NCI-H524 (cell line): ENCODE results near the gene COMMD1.
"Not testable (repeated sequence)": the region's sequence is repeated elsewhere in the genome, so short reads cannot be mapped to it uniquely, and the experiment has no call there.

Source experiments
- DNase-seq, 2 experiments: peaks; one replicate each; lab custom pipeline; 2025; lab: John Stamatoyannopoulos, UW

The COMMD1 gene

DNA sequence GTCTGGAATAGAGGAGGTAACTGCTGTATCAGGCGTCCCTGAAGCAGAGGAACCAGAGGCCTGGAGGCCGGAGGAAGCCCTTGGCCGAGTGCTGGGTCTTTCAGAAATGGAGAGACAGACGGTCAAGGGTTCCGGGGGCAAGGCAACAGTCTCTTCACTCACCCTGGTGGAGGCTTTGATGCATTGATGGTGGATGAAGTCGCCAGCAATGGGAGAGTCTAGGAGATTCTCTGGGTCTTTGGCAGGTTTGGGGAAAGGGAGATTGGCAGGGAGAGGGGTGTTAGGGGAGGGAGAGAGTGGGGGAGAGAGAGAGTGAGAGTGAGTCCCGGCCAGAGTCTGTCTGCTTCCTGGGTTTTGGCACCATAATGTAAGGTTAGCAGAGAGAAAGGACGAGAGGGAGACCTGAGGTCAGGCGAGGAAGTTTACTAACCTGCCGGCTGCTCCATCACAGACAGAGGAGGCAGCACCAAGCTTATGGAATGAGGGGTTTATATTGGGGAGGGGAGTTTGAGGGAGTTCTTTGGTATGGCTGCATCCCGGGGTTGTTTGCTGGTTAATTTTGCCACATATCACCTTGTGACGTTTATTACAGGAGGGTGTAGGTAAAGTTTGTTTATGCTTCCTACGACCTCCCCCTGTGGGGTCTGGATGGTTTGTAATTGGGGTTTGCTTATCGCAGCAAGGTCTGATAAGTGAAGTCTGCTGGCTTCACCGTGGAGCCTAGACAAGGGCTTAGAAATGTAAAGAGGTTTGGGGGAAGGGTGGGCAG lies 19.6 kb downstream of the COMMD1 start:
- DNase-seq, result no peak

DNA sequence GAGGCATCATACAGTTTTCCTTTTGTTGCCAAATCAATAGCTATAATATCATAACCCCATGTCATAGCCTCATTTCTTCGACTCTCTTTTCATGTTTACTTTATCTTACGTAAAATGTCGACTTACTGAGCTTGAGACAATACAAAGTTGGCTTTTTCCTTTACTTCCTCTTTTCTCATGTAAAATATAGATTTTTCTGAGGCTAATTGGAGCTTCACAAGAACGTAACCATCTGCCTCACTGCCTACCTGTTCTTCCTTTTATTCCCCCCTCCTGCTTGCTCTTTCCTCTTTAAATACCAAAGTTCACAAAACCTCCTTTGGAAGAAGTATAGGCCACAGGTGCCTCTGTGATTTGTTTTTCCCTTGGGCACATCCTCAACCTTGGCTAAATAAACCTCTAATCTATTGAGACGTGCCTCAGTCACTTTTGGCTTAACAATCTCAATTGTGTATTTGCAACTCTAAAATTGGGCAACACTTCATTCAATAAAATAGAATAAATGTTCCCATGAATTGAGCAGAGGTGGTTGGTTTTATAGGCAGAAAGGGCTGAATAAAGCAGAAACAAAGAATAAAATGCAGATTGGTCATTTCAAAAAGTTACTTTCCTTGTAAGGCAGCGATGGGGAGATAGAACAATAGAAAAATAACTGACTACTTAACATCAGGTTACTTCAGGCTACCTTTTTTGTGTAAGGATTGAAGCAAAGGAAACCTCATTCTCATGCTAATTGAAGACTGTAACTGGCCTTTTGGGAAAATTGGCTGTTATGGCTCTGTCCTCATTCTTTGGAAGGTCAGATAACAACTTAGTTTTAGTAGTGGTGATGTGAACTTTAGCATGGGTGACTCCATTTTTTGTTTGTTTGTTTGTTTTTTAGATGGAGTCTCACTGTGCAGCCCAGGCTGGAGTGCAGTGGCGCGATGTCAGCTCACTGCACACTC lies 21.3 kb downstream of the COMMD1 start:
- DNase-seq, result no peak

DNA sequence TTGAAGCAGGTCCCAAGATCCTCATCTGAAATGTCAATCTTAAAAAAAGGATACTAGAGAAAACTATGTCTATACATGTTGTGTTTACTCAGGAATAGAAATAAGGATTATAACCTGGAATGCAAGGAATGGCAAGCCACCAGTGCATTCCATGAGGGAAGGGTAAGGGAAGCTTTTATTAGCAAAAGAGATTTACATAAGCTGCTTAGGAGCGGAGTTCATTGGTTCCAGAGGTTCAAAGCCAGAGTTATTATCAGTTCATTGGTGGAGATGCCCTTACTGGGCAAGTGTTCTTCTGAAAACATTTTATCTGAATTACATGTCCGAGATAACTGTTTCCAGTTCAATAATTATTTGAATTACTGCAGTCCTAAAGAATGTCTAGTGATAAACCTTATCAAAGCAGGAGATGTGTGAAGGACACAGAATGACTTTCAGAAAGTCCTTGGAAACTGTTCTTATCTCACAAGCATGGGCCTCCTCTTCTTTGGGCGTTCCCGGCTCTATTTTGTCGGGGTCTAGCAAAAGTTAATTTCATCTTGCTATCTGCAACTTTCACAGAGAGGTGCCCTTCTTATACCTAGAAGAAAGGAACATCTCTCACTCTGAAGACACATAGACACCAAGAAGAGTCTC lies 23.5 kb downstream of the COMMD1 start:
- DNase-seq, result no peak

DNA sequence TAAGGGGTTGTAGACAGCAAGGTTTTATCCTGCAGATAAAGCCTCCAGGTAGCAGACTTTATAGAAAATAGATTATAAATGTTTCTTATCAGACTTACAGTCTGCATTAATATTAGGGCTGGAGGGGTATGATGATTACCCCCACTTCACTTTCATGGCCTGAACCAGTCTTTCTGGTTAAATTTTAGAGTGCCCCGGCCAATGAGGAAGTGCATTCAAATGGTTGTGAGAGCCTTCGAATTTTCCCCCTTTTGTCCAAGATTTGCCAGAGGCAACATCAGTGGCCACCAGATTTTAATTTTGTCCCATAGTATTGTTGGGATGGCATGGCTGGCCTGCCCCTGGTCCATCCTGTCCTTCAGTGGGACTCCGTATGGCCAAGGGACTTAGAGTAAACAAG lies 31.6 kb downstream of the COMMD1 start:
- no peak for DNase-seq

DNA sequence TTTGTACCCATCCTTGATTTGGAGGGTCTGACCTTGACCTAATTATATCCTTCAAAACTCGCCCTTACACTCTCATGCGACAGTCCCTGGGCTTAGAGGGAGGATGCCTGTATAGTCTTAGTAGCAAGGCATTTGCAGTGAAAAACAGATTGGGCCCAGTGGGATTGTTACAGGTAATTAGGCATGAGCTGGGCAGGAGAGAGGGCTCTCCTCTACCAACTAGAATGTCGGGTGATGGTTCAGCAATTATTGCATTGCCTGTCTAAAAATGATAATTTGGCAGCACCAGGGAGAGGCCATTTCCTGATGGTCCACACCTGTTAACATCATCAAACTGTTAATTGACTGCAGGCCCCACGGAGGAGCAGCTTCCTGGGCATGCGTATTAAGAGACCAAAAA lies 32.4 kb downstream of the COMMD1 start:
- no peak for DNase-seq

DNA sequence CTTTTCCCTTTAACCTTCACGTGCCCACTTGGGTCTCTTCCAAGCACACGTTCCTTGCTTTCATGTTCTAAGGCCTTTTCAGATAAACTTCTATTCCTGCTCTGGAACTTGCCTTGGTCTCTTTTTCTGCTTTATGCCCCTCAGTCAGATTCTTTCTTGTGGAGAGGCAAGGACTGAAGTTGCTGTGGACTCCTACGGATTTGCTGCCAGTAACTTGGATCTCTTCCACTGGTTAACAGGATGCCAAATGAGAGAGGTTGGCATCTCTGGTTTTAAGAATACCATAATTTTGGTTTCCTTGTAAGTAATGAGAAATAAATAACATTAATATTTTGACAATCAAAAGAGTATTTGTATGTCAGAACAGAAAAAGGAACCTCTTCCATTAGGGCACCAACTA lies 33.0 kb downstream of the COMMD1 start:
- no peak for DNase-seq

DNA sequence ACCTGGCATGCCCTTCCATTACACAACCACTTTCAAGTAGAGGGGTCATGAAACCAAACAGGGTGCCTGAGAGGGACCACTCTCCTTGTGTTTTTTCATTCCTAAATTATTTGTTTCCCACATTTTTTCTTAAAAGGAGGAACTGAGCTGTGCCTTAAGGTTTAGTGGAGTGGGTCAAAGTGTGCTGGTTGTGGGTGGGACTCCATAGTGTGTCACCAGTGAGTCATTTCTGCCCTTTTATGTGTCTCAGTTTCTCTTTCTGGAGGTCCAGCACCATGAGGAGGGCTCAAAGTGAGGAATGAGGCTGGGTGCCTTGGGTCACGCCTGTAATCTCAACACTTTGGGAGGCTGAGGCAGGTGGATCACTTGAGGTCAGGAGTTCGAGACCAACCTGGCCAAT lies 37.8 kb downstream of the COMMD1 start:
- no peak for DNase-seq

DNA sequence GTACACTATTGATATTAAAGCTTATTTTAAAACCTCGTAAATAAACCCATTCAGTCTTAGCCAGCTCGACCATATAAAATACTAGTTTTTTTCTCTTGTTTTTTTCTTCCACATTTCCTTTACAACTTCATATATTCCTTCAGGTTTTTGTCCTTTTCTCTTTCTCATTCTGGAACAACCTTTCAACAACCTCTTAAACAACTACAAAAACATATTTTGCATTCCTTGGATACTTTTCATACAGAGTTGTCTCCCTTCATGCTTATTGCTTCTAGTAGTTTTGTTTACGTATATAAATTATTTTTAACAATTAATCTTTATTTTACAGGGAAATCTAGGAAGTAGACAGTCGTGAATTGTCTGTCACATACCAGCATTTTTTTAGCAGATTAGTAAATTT lies 41.2 kb downstream of the COMMD1 start:
- no peak for DNase-seq

DNA sequence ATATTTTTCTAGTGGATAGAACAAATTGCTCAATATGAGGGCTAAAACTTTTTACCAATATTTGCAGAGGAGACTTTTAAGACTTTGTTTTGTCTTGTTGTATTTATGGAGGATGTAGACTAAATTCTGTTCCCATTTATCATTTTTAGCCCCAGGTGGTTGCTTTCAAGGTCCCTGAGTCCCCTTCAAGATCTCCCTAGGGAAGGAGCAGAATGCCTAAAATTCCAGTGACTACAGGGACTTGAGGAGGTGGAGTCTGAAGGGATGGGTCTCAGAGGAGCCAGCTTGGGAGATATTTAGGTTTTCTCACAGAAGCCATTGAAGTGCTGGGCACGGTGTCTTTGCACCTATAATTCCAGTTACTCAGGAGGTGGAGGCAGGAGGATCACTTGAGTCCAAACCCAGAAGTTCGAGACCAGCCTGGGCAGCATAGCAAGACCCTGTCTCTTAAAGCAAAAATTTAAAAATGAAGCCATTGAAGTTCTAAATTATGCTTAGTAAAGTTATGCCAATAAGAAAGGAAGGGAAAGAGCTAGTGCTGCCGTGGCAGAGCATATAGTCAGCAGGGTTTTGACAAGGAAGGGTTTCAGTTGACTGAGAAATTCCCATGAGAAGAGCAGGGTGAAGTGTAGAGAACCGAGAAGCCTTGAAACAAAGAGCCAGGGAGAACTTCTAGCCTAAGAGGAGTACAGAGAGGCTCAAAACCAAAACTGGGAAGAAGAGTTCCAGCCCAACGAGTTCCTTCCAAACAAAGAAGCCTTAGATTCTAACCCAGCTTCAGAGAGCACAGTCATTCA lies 43.4 kb downstream of the COMMD1 start:
- DNase-seq, result no peak

DNA sequence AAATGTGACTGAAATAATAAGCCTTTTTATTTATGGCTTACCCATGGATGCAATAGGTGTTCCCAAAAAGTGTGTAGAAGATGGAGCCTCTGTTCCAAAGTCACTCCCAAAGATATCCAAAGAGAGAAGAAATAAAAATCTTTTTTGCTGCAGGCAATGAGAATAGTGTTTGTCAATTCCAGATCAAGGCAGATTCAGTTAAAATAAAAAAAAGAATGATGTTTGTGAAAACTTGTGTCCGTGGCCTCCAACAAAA lies 43.9 kb downstream of the COMMD1 start:
- DNase-seq, result no peak

DNA sequence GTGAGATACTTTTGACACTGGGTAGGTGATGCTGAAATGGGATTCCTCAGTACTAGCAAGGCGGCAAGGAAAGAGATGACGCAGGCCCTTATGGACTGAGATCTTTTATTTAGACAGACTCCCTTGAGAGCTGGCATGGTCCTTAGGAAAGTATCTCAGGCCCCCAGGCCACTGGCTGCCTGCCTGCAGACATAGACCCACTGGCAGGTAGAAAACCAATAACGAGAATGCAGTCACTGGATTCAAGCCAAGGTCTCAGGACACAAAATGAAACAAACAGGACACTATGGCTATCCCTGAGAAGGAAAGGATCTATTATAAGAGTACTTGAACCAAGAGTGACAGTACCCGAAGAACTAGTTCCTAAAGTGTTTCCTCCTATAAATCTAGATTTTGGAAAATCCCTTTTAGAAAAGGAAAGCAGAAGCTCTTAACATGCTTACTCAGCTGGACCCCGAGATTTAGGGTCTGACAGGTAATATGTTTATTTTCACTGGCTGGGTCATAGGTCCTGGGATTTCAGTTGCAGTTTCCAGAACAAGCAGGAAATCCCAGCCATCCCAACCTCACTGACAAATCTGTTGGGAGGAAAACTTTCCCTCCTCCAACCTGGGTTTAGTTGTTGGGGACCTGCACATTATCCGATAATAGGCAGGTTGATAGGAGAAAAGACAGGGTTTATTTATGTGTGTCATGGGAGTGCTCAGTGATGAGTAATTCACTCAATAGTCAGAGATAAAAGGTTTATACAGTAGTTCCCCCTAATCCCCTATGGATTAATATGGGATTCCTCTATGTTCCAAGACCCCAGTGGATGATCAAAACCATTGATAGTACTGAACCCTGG lies 44.5 kb downstream of the COMMD1 start:
- no peak for DNase-seq

DNA sequence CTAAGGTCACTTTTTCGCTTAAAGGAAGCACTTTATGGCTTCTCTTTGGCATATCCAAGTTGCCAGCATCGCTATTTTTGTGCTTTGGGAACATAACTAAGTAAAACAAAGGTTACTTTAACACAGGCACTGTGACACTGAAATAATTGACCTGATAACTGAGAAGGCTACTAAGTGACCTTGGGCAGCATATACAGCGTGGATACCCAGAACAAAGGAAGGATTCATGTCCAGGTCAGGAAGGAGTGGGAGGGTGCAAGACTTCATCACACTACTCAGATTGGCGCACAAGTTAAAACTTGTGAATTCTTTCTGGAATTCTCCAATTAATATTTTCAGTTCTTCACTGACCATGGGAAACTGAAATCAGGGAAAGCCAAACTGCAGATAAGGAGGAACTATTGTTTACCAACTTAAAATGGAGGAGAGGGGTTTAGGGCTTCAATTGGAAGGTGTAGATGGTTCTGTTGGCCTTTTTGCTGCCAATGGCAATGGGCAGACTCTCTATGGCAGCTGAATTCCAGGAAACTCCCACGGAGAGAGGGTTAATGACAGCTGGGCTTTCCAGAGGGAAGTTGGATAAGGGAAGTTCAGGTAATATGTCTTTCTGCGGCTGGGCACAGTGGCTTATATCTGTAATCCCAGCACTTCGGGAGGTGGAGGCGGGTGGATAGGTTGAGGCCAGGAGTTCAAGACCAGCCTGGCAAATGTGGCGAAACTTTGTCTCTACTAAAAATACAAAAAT lies 45.3 kb downstream of the COMMD1 start:
- no peak for DNase-seq

DNA sequence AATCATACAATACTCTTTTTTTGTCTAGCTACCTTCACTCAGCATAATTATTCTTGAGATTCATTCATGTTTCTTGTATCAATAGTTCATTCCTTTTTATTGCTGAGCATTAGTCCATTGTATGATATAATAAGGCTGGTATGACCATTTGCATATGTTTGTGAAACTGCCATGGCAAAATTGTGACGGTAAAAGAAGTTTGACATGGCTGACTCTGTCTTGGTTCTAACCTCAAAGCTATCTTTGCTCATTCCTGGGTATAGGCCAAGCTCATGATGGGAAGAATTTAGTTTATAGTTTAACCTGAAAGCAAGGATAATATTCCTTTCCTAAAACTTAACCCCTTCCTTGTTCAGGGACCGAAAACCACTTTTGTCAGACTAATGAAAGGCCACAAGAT lies 46.4 kb downstream of the COMMD1 start:
- no peak for DNase-seq

DNA sequence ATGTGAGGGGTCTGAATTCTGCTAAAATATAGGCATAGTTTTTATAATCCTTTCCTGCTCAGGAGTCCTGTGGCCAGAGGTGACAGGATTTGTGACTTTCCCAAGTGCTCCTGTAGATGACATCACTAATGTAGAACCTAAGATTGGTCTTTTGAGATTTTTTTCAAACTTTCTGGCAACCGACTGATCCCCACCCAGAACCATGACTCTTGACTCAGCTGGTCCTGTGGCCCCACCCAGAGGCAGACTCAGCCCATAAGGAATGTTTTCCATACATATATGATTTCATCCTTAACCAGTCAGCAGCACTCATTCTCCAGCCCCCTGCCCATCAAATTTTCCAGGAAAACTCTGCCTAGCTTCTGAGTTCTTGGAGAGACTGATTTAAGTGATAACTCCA lies 46.8 kb downstream of the COMMD1 start:
- DNase-seq, result no peak

DNA sequence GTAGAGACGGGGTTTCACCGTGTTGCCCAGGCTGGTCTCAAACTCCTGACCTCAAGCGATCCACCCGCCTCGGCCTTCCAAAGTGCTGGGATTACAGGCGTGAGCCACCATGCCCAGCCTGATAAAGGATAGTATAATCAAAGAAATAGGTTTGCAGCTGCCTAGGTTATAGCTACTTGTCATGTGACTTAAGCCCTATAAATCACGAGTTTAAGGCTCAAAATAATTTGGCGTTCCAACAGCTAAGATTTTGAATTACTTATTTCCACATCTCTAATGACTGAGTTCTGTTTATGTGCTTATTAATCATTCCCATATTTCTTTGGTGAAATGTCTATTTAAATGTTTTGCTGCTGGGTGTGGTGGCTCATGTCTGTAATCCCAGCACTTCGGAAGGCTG lies 49.4 kb downstream of the COMMD1 start:
- not testable (repeated sequence) for DNase-seq

DNA sequence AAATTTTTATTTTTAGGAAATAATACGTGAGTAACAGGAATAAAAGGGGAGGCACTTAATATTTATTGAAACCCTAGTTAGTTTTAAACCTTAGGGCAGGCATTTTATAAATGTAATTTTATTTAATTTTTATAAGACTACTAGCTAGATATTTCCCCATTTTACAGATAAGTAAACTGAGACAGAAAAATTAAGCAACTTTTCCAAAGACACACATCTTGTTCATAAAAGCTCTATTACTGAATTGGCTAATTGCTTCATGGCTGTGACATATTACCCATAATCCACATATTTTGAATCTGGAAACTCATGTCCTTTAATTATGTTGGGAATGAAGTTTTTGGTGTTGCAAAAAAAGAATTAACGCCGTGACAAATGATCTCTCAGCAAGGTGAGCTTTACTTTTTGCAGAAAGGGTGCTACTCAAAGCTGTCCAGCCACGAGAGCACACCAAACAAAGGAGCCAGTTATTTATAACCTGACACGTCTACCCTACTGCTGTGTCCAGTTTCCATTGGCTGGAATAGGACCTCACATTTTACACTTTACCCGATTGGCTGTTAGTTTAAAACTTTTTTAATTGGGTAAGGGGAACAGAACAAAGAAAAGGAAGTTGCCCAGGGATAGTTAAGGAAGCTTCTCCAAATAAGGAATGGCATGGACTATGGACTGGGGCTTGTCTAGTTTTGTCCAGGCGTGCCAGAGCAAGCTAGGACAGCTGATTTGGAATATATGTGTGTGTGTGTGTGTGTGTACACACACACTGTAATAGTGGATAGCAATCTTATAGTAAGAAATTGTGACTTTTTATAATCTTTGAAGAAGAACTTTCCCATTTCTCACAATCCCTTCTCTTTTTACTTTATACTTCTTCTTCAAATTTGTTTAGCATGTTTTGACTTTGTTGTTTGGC lies 54.2 kb downstream of the COMMD1 start:
- DNase-seq, result no peak

DNA sequence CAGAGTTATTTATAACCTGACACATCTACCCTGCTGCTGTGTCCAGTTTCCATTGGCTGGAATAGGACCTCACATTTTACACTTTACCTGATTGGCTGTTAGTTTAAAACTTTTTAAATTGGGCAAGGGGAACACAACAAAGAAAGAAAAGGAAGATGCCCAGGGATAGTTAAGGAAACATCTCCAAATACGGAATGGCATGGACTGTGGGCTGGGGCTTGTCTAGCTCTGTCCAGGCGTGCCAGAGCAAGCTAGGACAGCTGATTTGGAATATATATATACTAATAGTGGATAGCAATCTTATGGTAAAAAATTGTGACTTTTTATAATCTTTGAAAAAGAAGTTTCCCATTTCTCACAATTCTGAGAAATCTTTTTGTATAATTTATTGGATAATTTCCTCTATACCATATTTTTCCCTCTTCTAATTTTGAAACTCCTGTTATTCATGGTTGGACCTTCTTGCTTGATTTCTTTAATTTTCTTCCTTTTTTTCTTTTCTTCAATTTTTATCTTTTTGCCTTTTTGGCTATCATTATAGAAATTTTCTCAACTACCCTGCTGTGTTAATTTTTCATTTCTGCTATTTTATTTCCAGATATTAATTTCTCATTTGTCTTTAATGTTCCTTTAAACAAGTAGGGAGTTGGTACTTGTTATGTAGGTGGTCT lies 55.9 kb downstream of the COMMD1 start:
- DNase-seq, result no peak

DNA sequence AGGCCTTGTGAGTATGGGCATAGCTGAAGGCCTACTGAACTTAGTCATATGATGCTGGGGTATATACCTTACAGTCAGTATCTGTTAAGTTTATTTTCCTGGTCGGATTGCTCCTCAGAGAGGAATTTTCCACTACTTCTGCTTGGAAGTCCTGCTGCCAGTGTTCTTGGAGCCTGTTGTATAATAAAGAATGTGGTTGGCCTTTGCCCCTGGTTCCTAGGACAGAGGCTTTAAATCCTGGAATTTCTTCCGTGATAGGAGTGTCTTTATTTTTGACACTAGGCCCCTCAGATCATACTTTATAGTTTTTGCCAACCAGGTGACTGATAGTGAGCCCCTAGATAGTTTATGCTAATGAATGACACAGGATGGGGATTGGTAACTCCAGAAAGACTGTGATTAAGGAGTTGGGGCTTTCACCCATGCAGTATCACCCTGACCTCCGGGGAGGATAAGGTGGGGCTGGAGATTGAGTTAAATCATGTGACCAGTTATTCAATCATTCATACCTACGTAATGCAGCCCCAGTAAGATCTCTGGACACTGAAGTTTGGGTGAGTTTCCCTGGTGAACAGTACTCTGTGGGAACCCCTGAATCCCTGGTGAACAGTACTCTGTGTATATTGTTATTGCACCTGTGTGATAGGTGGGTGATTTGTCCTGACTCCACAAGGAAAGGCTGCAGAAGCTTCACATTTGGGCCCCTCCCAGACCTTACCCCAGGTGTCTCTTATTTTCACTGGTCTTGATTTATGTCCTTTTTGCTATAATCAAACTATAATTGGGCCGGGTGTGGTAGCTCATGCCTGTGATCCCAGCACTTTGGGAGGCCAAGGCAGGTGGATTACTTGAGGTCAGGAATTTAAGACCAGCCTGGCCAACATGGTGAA lies 56.9 kb downstream of the COMMD1 start:
- no peak for DNase-seq
